BLaER1 (cell line): ENCODE data around the gene DPP6.

Source experiments
- H3K27ac ChIP-seq: shearing (Covaris generic); formaldehyde crosslinking; 2 replicates; pipeline ENCODE4 v1.8.1; 2022
- H3K27me3 ChIP-seq: shearing (Covaris generic); formaldehyde crosslinking; 2 replicates; pipeline ENCODE4 v1.8.1; 2022
- H3K36me3 ChIP-seq: shearing (Covaris generic); formaldehyde crosslinking; 2 replicates; pipeline ENCODE4 v1.8.1; 2022
- H3K4me1 ChIP-seq: shearing (Covaris generic); formaldehyde crosslinking; 2 replicates; pipeline ENCODE4 v1.8.1; 2022
- H3K4me2 ChIP-seq: shearing (Covaris generic); formaldehyde crosslinking; 2 replicates; pipeline ENCODE4 v1.8.1; 2022
- H3K4me3 ChIP-seq: shearing (Covaris generic); formaldehyde crosslinking; 2 replicates; pipeline ENCODE4 v1.8.1; 2022
- H3K9ac ChIP-seq: shearing (Covaris generic); formaldehyde crosslinking; 2 replicates; pipeline ENCODE4 v1.8.1; 2022
- H3K9me3 ChIP-seq: shearing (Covaris generic); formaldehyde crosslinking; 2 replicates; pipeline ENCODE4 v1.8.1; 2022
- H4K20me1 ChIP-seq: shearing (Covaris generic); formaldehyde crosslinking; 2 replicates; pipeline ENCODE4 v1.8.1; 2022
- Cebpa-rat ChIP-seq: shearing (Covaris generic); IDR thresholded peaks from 2 replicates; pipeline ENCODE4 v1.8.1; 2022

Gene DPP6

DNA sequence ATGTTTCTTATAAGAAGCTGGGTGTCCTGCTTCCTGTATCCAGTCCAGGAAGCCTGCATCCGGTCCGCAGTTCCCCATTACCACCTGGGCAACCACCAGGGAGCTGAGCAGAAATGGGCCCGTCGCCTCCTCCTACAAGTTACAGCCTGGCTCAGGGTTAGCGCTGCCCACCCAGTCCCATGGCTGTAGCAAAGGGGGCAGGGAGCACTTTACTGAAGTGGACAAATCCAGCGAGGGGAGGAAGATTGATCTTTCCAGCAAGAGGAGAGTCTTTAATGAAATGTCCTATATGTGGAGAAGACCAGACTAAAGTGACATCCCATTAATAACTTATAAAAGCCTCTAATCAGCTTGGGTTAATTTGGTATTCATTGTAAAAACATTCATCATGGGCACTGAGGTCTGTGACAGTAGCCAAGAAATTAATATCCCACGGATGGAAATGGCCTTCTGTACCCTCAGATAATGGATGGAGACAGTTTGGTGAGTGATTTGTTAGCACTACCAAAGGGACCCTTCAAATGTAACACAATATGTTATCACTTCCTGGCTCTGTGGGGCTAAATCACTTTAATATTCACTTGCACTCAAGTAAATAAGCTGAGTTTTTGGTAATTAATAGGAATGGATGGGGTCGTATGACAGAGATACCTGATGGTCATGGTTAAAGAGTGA is 627.3 kb downstream of the DPP6 start:
- Histone ChIP-seq H3K4me3 (no peak overlapping the region), H3K36me3 (no peaks in the 10 kb centered on the region), H3K9ac (no peak overlapping the region), H3K4me2 (no peak overlapping the region), H3K27me3 (no peaks in the 10 kb centered on the region), H3K27ac (no peak overlapping the region), H3K4me1 (no peaks in the 10 kb centered on the region), H3K9me3 (0 out of 2 replicates have a peak, but pooled peaks cover 9% of the 10 kb centered on the region), H4K20me1 (no peaks in the 10 kb centered on the region)
- TF ChIP-seq Cebpa-rat = no peak

DNA sequence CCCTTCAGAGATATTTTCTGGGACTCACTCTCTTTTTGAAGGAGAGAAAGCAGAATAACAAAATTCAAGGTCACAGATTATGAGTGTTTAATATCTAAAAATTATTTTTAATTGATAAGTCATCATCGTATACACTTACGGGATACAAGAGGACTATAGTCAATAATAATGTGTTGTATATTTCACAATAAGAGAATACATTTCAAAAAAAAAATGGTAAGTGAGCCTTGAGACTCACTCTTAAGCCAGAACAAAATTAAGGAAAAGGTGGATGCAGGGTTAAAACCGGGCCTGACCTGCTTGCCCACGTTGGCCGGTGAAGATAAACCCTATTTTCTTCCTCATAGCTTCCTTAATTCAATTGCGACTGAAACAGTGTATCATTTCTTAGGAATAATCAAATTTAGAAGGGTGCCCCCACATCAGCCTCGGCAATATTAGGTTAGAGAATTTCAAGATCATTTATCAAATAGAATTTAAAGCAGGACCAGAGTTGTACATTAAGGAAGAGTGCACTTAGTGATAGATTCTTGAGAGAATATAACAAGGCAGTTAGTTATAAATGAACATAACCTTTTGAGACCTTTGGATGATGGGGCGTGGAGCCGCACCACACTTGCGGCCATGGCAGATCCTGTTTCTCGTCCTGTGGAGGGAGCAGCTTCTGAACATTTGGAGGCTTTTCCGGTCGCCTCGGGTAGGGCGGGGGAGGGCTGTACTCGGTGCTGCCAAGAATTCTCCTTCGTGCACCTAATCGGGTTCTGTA is 628.9 kb downstream of the DPP6 start:
- 0 out of 2 replicates have a peak, but pooled peaks cover 9% of the 10 kb centered on the region for H3K9me3 ChIP-seq
- no peak overlapping the region for H3K9ac ChIP-seq
- H3K27ac ChIP-seq = no peak overlapping the region
- no peak overlapping the region for H3K4me3 ChIP-seq
- no peaks in the 10 kb centered on the region for H3K27me3 ChIP-seq
- no peaks in the 10 kb centered on the region for H3K36me3 ChIP-seq
- H3K4me2 ChIP-seq = no peak overlapping the region
- H4K20me1 ChIP-seq = no peaks in the 10 kb centered on the region
- no peak for TF ChIP-seq Cebpa-rat
- H3K4me1 ChIP-seq = no peaks in the 10 kb centered on the region

DNA sequence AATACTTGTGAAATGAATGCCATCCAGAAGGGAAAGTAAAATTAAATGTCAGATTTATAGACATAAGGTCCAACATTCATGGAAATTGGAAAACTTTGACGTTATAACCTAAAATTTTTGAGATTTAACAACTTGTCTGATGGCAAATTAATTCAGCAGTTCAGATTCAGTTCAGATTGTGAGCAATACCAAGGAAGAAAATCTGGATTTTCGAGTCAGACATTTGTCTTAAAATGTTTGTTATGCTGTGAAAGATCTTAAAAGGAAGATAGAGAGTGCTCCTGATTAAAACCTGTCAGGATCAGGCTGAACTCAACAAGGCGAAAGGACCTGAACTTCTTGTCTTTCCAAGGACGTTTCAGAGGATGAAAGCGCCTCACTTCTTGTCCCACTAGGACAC is 629.8 kb downstream of the DPP6 start:
- Histone ChIP-seq H3K27ac (no peak overlapping the region), H3K9me3 (0 out of 2 replicates have a peak, but pooled peaks cover 9% of the 10 kb centered on the region), H4K20me1 (no peaks in the 10 kb centered on the region), H3K9ac (no peak overlapping the region), H3K36me3 (no peaks in the 10 kb centered on the region), H3K4me3 (no peak overlapping the region), H3K4me2 (no peak overlapping the region), H3K4me1 (no peaks in the 10 kb centered on the region), H3K27me3 (no peaks in the 10 kb centered on the region)
- TF ChIP-seq Cebpa-rat = no peak

DNA sequence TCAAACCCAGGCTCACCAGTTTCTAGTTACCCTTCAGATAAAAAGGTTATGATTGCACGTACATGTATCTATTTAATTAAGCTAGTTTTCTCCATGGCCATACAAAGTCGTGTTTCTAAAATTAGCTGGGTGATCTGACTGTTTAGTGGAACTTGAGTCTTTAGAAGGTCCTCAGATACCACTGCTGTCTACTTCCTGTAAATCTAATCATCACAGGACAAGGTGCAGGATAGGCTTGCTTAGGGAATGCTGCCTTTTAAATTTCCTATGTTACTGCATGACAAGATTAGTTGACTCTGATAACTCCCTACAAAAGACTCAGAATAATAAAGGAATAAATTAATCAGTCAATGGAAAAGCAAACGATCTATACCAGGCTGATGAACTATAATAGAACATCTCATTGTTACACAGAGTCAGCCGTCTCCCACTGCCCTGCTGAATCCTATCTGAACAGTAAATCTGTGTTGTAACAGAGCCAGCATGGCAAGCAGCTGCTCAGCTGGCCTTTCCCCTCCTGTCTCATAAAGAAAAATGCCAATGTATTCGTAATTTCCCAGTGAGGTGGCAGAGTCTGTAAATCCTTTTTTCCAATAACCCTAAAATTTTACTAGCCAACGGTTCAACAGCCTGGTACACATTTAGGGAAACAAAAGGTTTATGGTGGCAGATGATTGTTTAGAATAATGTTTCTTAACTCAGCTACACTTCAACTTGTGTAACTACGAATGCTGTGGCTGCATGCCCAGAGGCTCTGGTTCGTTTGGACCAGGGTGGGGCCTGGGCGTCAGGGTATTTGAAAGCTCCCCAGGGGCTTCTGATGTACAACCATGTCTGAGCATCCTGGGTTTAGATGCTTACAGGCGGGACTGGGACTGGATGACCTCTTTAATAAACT is 632.7 kb downstream of the DPP6 start:
- no peaks in the 10 kb centered on the region for H3K4me1 ChIP-seq
- no peak overlapping the region for H3K4me3 ChIP-seq
- H3K27me3 ChIP-seq = no peaks in the 10 kb centered on the region
- H3K27ac ChIP-seq = no peak overlapping the region
- no peak for TF ChIP-seq Cebpa-rat
- H3K4me2 ChIP-seq = no peak overlapping the region
- no peaks in the 10 kb centered on the region for H3K36me3 ChIP-seq
- H4K20me1 ChIP-seq = no peaks in the 10 kb centered on the region
- no peaks in the 10 kb centered on the region for H3K9me3 ChIP-seq
- H3K9ac ChIP-seq = no peak overlapping the region

DNA sequence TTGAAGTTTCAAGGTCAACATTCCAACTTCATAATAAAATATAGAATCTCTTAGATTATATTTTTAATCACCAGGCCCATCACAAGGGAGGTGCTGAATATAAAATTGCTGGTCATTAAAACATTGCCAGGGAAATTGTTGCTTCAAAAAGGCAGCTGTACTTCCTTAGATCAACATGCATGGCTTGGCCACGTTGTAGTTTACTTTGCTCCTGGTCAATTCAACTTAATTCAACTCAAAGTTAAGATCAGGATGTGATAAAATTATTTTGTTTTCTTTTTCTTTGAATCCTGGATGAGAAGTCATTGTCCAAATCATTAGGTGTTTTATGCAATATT is 633.3 kb downstream of the DPP6 start:
- Histone ChIP-seq H3K4me2 (no peak overlapping the region), H4K20me1 (no peaks in the 10 kb centered on the region), H3K4me3 (no peak overlapping the region), H3K4me1 (no peaks in the 10 kb centered on the region), H3K9me3 (no peaks in the 10 kb centered on the region), H3K27ac (no peak overlapping the region), H3K9ac (no peak overlapping the region), H3K27me3 (no peaks in the 10 kb centered on the region), H3K36me3 (no peaks in the 10 kb centered on the region)
- no peak for TF ChIP-seq Cebpa-rat

DNA sequence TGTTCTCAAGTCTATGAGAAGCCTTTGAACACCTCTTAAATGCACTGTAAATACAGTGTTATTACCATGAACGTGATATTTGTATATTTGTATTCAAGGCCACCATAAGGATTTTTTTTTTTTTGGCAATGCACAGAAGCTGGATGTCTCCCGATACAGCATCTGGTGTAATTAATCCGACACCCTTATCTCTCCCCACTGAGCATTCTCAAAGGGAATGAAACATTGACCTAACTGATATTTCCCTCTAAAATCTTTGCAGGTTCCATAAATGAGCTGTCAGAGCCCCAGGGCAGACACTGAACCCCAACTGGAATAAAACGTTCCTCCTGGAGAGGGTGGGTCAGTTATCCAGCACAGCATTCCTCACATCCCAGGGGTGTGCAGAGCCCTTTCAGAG is 634.1 kb downstream of the DPP6 start:
- Histone ChIP-seq H3K27me3 (no peaks in the 10 kb centered on the region), H3K36me3 (no peaks in the 10 kb centered on the region), H3K4me2 (no peak overlapping the region), H3K27ac (no peak overlapping the region), H3K4me3 (no peak overlapping the region), H3K4me1 (no peaks in the 10 kb centered on the region), H4K20me1 (no peaks in the 10 kb centered on the region), H3K9me3 (no peaks in the 10 kb centered on the region), H3K9ac (no peak overlapping the region)
- no peak for TF ChIP-seq Cebpa-rat

DNA sequence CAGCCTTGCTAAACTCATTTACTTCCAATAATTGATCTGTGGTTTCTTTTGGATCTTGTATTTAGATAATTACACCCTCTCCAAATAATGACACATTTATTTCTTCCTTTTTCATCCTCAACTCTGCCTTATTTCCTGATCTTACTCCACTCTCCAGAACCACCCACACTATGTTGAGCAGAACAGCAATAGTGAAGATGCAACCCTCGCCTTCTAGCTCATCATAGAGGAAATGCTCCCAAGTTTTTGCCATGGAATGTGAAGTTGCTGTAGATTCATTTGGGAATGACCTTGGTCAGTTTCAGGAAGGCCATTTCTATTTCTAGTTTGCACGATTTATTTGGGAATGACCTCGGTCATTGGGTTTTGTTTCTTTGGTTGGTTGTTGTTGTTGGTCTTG is 636.8 kb downstream of the DPP6 start:
- no peaks in the 10 kb centered on the region for H3K36me3 ChIP-seq
- H3K4me3 ChIP-seq = no peak overlapping the region
- H3K9ac ChIP-seq = no peak overlapping the region
- no peak overlapping the region for H3K4me2 ChIP-seq
- H3K4me1 ChIP-seq = no peaks in the 10 kb centered on the region
- no peaks in the 10 kb centered on the region for H3K27me3 ChIP-seq
- no peaks in the 10 kb centered on the region for H3K9me3 ChIP-seq
- no peak overlapping the region for H3K27ac ChIP-seq
- H4K20me1 ChIP-seq = no peaks in the 10 kb centered on the region
- TF ChIP-seq Cebpa-rat = no peak

DNA sequence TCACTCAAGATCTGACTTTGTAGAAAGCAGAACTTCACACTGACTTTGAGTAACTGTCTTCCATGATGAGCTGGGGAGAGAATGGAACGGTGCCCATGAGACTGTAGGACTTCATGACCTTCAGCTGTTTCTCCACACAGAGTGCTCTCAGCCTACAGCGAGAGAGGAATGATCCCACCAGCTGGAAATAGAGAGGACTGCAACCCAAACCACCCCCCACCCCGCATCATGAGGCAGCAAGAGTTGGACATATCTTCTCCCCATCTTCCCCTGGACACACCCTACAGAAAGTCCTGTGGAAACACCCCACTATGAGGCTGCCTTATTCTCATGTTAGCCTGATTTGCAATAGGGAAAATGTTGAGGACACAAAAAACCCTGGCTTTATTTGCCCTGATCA is 638.2 kb downstream of the DPP6 start:
- Histone ChIP-seq H3K4me3 (no peak overlapping the region), H3K4me1 (no peaks in the 10 kb centered on the region), H3K36me3 (no peaks in the 10 kb centered on the region), H3K4me2 (no peak overlapping the region), H4K20me1 (no peaks in the 10 kb centered on the region), H3K9ac (no peak overlapping the region), H3K27ac (no peak overlapping the region), H3K27me3 (no peaks in the 10 kb centered on the region), H3K9me3 (no peaks in the 10 kb centered on the region)
- TF ChIP-seq Cebpa-rat = no peak

DNA sequence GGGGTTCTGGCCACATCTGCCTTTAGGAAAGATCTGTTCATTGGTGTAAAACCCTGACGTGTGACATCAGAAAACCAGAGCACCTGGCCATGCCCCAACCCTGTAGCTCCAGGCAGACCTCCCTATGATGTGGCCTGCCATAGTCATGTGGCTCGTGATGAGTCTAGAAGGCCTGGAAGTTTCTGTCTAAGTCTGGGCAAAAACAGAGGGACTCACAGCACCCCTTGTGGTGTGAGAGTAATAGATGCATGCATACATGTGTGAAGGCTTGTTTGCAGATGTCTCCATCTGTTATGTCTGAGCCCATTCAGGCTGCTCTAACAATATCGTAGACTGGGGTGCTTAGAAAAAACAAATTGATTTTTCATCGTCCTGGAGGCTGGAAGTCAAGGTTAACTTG is 641.5 kb downstream of the DPP6 start:
- no peaks in the 10 kb centered on the region for H3K27me3 ChIP-seq
- no peaks in the 10 kb centered on the region for H3K9me3 ChIP-seq
- H3K36me3 ChIP-seq = no peaks in the 10 kb centered on the region
- no peak overlapping the region for H3K4me3 ChIP-seq
- no peaks in the 10 kb centered on the region for H3K4me1 ChIP-seq
- no peak overlapping the region for H3K27ac ChIP-seq
- no peak overlapping the region for H3K4me2 ChIP-seq
- no peaks in the 10 kb centered on the region for H4K20me1 ChIP-seq
- no peak overlapping the region for H3K9ac ChIP-seq
- no peak for TF ChIP-seq Cebpa-rat

DNA sequence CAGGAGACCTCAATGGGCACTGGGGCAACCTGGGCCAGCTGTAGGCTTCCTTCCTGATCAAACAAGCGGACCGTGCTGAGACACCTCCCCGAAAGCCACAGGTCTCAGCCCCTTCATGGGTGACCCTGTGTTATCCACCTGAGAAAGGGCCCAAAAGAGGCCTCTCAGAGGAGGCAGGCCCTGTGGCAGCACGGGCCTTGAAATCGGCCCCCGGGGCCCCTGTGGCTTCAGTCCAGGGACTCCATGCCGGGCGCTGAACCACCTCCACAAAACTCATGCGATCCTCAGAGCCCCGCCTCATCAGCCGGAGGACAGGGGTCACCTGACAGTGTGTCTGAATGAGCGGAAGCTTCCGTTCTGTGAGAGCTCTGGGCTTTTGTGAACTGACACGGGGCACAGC is 643.6 kb downstream of the DPP6 start:
- no peaks in the 10 kb centered on the region for H3K9me3 ChIP-seq
- no peaks in the 10 kb centered on the region for H3K4me1 ChIP-seq
- no peaks in the 10 kb centered on the region for H3K27me3 ChIP-seq
- H3K9ac ChIP-seq = no peak overlapping the region
- no peak overlapping the region for H3K4me3 ChIP-seq
- no peak overlapping the region for H3K27ac ChIP-seq
- no peak for TF ChIP-seq Cebpa-rat
- H3K4me2 ChIP-seq = no peak overlapping the region
- no peaks in the 10 kb centered on the region for H4K20me1 ChIP-seq
- H3K36me3 ChIP-seq = no peaks in the 10 kb centered on the region
